Activated naive CD8-positive, alpha-beta T cell treated with anti-CD3 and anti-CD28 coated beads, Interleukin-2, amount 10 ng/mL, durations not matched to agents 7 days and 5 days (primary cell): ENCODE results near the gene TRNT1. TPM values are rescaled to one million over a fixed set of nuclear protein-coding genes. Genes with fewer than 3 reads are reported as not detected.
A peak's percentile ranks its signal among the peaks of the same experiment; 100 is the strongest.

Source experiments
- ATAC-seq: fragments of 150-1000 bp; cut with Tn5 transposase; one replicate; pipeline ENCODE4 v1.10.0; 2021; ENCODE audit warnings: low read depth, moderate library complexity
- POLR2A ChIA-PET: fragments of 350-600 bp; sonication (Branson Sonifier 250); formaldehyde crosslinking; loops from one replicate; lab custom pipeline; 2021; ENCODE audit warnings: antibody characterized with exemption; lab: Charles Lee
- DNase-seq: peaks from one replicate; pipeline ENCODE4 v3.0.0; 2021
- H3K27ac Mint-ChIP-seq: one replicate; pipeline ENCODE4 v1.8.0; 2022; ENCODE audit warnings: mild to moderate bottlenecking, mixed read lengths
- H3K27me3 Mint-ChIP-seq: one replicate; pipeline ENCODE4 v1.8.0; 2022; ENCODE audit warnings: mild to moderate bottlenecking, moderate library complexity, mixed read lengths
- H3K36me3 Mint-ChIP-seq: one replicate; pipeline ENCODE4 v1.8.0; 2021; ENCODE audit warnings: mild to moderate bottlenecking, mixed read lengths
- H3K4me1 Mint-ChIP-seq: one replicate; pipeline ENCODE4 v1.8.0; 2021; ENCODE audit warnings: mixed read lengths
- H3K4me3 Mint-ChIP-seq: one replicate; pipeline ENCODE4 v1.8.0; 2022; ENCODE audit warnings: mild to moderate bottlenecking, moderate library complexity, mixed read lengths
- H3K9me3 Mint-ChIP-seq: one replicate; pipeline ENCODE4 v1.8.0; 2021; ENCODE audit warnings: mixed read lengths
- total RNA-seq, 2 experiments: library from RNA; stranded (reverse); gene quantifications; one replicate each; pipeline ENCODE4 v1.2.3, GENCODE V29; 2021

Gene TRNT1
- total RNA-seq, 2 experiments from 2014 or later, result 33.9 to 35.9 TPM

GRCh38 chr3:3172627-3173026, 45.9 kb downstream of the TRNT1 start:
- POLR2A ChIA-PET, result interaction anchor here (1.2 to 1.6 kb wide), 2 partner anchors 40 to 43 kb away, joined by 3 read pairs; no protein-coding TSS in a partner anchor
- peak overlapping the region; percentile 85 for H3K27ac Mint-ChIP-seq
- peaks cover 35% of the 10 kb centered on the region for H3K4me1 Mint-ChIP-seq
- no peaks in the 10 kb centered on the region for H3K9me3 Mint-ChIP-seq
- peak overlapping the region; percentile 84 for H3K4me3 Mint-ChIP-seq
- DNase-seq (no peak), ATAC-seq (peak; percentile 44)
- H3K36me3 Mint-ChIP-seq, result peaks cover 26% of the 10 kb centered on the region
- no peaks in the 10 kb centered on the region for H3K27me3 Mint-ChIP-seq

- DNase-seq (no peak), ATAC-seq (no peak)
- Mint-ChIP-seq H3K27me3 (peaks cover 3% of the 10 kb centered on the region), H3K4me1 (peaks cover 33% of the 10 kb centered on the region), H3K4me3 (peak overlapping the region; percentile 88), H3K36me3 (peaks cover 14% of the 10 kb centered on the region), H3K27ac (peak overlapping the region; percentile 86), H3K9me3 (no peaks in the 10 kb centered on the region)
- POLR2A ChIA-PET, result interaction anchor here (0.7 kb wide), 1 partner anchor 1266 kb away, joined by 4 read pairs; no protein-coding TSS in a partner anchor
Measured at GRCh38 chr3:3177861-3178497, 51.2 kb downstream of the TRNT1 start.

DNA sequence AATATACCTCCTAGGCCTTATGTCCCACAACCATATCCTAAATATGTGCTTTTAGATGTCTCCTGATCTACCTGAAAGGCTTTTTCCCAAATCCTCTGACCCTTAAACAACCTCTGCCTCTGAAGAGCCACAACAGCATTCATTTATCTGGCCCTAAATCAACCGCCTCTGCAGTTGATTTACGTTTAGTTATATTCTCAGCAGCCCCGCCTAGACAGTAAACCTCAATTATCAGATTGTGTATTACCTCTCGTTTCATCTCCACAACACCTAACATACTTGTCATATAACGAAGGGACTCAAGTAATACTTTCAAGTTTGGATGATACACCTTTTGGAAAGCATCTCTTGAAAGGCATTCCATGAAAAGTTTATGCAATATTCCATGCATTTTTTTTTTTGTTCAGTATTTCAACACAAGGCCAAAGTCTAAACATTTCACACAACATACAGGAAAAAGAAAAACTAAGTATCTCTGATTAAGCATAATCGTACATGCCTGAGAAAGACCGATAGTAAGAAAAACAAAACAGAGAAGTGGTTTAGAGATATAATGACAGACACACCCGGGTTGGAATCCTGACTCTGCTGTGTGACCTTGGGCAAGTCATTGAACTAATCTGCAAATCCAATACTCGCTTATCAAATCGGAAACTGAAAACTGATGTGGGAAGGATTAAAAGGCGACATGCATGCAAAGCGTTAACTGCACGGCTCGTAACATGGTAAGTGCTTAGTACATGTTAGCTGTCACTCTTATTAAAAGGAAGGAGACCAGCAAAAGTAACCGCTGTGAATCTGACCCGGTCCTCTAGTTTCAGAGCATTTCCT, 52.0 kb downstream of the TRNT1 start:
- peak overlapping the region; percentile 88 for H3K4me3 Mint-ChIP-seq

DNA sequence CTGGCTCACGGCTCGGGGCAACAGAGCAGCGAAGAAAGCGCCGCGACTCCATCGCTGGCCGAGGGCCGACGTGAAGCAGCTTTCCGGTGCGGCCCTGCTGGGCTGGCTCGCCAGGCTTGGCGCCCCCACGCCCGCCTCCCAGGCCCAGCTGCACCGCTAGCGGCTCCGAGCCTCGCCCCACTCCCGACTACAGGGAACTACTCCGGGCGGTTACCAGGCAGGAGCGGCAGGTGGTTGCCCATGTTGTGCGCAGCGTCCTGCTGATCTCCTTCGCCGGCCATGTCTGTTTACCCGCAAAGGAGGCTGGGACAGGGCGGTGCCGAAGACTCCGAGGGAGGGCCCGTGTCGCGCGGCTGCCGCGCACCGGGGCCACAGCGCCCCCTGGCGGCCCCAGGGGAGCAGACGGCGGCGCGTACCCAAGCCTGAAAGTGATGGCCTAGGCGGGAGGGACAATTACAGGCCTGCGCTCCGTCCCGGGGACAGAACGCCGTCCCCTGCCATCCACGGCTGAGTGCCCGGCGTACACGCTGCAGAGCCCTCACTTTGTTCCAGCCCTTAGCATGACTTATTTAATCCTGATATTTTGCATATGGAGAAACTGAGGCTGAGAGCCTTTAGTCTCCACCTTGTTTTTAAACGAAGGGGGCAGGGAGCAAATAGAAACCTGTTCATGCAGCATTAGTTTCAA, 52.8 kb downstream of the TRNT1 start, which contains the start of gene CRBN:
Gene CRBN (minus strand): TSS at position 285 of the 688 bp plus-strand sequence. CDS start 4 bp downstream, at position 281.
- peaks cover 5% of the 10 kb centered on the region for H3K36me3 Mint-ChIP-seq
- peak within 1 kb of the TSS; percentile 86 for H3K27ac Mint-ChIP-seq
- POLR2A ChIA-PET, result interaction anchor here (0.6 to 1.0 kb wide), 2 partner anchors 20 to 1796 kb away, joined by 3 to 7 read pairs; no protein-coding TSS in a partner anchor
- peak within 1 kb of the TSS; percentile 88 for H3K4me3 Mint-ChIP-seq
- peak; percentile 98 for ATAC-seq
- peaks cover 21% of the 10 kb centered on the region for H3K4me1 Mint-ChIP-seq
- no peaks in the 10 kb centered on the region for H3K9me3 Mint-ChIP-seq
- H3K27me3 Mint-ChIP-seq, result peaks cover 3% of the 10 kb centered on the region
- DNase-seq, result peak; percentile 94

More for the DNA sequence above, 52.0 kb downstream of the TRNT1 start:
- Mint-ChIP-seq H3K27me3 (peaks cover 3% of the 10 kb centered on the region), H3K27ac (peak overlapping the region; percentile 86), H3K9me3 (no peaks in the 10 kb centered on the region), H3K36me3 (peaks cover 10% of the 10 kb centered on the region), H3K4me1 (peaks cover 27% of the 10 kb centered on the region)
- ATAC-seq (peak; percentile 1), DNase-seq (no peak)
- POLR2A ChIA-PET, result interaction anchor here (1.0 kb wide), 1 partner anchor 19 kb away, joined by 3 read pairs; no protein-coding TSS in a partner anchor

DNA sequence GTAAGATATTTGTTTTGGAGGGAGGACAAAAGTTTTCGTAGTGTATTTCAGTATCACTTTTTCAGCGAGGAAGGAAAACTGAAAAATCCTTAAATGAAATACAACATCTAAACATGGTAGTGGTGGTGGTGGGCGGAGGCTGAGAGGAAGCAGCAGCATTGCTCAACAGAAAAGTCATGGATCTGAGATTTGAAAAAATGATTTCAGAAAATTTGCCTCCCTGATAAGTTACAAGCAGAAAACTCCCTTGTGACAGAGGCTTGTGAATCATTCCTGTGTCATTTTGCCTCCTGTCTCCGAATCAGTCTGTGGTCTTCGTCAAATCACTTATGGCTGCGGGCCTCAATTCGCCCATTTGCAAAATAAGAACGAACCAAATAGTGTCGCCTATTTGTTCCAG, 53.7 kb downstream of the TRNT1 start:
- DNase-seq (no peak), ATAC-seq (no peak)
- peaks cover 16% of the 10 kb centered on the region for H3K4me1 Mint-ChIP-seq
- peaks cover 3% of the 10 kb centered on the region for H3K27me3 Mint-ChIP-seq
- H3K27ac Mint-ChIP-seq, result no peak overlapping the region
- no peaks in the 10 kb centered on the region for H3K36me3 Mint-ChIP-seq
- H3K4me3 Mint-ChIP-seq, result no peak overlapping the region
- POLR2A ChIA-PET, result no interaction called here
- H3K9me3 Mint-ChIP-seq, result no peaks in the 10 kb centered on the region

DNA sequence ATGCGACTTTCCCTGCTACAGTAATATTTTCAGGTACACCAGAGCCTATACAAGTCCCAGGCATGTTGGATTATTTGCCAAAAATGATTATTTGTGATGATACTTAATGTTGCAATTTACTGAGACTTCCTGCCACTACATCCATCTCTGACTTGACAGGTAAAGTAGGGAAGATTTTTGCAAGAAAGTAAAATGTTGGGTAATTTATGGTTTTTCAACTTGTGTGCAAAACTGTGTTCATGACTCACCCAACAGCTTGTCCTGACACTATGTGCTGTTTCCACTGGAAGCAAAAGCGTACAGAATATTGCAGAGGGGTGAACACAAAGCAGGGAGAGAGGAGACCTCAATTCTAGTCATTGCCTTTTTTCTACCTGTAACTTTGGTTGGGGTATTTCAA, 58.1 kb downstream of the TRNT1 start:
- Mint-ChIP-seq H3K27me3 (peaks cover 3% of the 10 kb centered on the region), H3K4me1 (no peaks in the 10 kb centered on the region), H3K27ac (no peak overlapping the region), H3K4me3 (no peak overlapping the region), H3K9me3 (no peaks in the 10 kb centered on the region), H3K36me3 (no peaks in the 10 kb centered on the region)
- POLR2A ChIA-PET, result no interaction called here
- DNase-seq (no peak), ATAC-seq (no peak)

- POLR2A ChIA-PET, result no interaction called here
- H3K4me3 Mint-ChIP-seq, result no peak overlapping the region
- H3K4me1 Mint-ChIP-seq, result peaks cover 13% of the 10 kb centered on the region
- H3K27me3 Mint-ChIP-seq, result peaks cover 3% of the 10 kb centered on the region
- H3K27ac Mint-ChIP-seq, result no peak overlapping the region
- no peaks in the 10 kb centered on the region for H3K9me3 Mint-ChIP-seq
- DNase-seq, result no peak
- H3K36me3 Mint-ChIP-seq, result no peaks in the 10 kb centered on the region
- no peak for ATAC-seq
Measured at GRCh38 chr3:3189102-3189727, 62.5 kb downstream of the TRNT1 start.

DNA sequence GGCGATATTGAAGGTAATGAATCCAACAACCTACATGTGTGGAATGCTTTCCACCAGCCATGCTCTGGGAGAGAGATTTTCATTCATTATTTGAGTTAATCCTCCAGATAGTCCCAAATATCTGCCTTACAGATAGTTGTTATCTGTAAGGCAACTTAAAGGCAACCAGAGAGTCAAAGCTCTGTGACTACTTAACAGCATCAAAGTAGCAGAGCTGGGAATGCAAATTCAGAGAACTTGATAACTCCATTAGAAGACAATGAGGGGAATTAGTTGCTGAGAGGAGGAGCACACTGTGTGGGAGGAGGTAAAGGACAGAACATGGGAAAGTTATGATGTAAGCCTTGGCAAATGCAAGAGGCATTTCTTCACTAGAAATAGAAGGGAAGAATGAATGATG, 63.2 kb downstream of the TRNT1 start:
- no peak for ATAC-seq
- no peaks in the 10 kb centered on the region for H3K36me3 Mint-ChIP-seq
- H3K27me3 Mint-ChIP-seq, result peaks cover 3% of the 10 kb centered on the region
- H3K9me3 Mint-ChIP-seq, result no peaks in the 10 kb centered on the region
- H3K27ac Mint-ChIP-seq, result no peak overlapping the region
- POLR2A ChIA-PET, result no interaction called here
- H3K4me3 Mint-ChIP-seq, result no peak overlapping the region
- DNase-seq, result no peak
- H3K4me1 Mint-ChIP-seq, result peaks cover 13% of the 10 kb centered on the region

- H3K36me3 Mint-ChIP-seq, result no peaks in the 10 kb centered on the region
- H3K4me1 Mint-ChIP-seq, result peaks cover 15% of the 10 kb centered on the region
- peak overlapping the region; percentile 39 for H3K27ac Mint-ChIP-seq
- ATAC-seq (peak; percentile 67), DNase-seq (no peak)
- POLR2A ChIA-PET, result no interaction called here
- peaks cover 3% of the 10 kb centered on the region for H3K27me3 Mint-ChIP-seq
- no peaks in the 10 kb centered on the region for H3K9me3 Mint-ChIP-seq
- H3K4me3 Mint-ChIP-seq, result peak overlapping the region; percentile 42
Measured at GRCh38 chr3:3191675-3192285, 65.0 kb downstream of the TRNT1 start.

DNA sequence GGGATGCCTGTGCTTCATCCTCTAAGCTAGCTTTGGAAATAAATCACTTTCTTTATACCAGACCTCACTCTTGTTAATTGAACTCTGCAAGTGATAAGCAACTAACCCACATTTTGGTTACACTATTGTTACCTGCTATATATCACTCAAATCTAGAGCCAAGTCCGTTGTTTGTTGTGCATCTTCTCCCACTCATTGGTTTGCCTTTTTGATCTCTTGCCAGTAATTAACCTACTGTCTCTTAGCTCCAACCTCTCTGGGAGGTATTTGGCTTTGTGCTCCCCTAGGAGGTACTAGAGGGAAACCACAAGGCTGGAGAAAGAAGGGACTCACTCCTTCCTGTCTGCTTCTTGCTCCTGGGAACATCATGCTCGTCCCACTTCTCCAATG, 65.5 kb downstream of the TRNT1 start:
- peaks cover 3% of the 10 kb centered on the region for H3K27me3 Mint-ChIP-seq
- no peaks in the 10 kb centered on the region for H3K36me3 Mint-ChIP-seq
- POLR2A ChIA-PET, result no interaction called here
- peak overlapping the region; percentile 42 for H3K4me3 Mint-ChIP-seq
- peaks cover 15% of the 10 kb centered on the region for H3K4me1 Mint-ChIP-seq
- DNase-seq, result no peak
- H3K27ac Mint-ChIP-seq, result peak overlapping the region; percentile 17
- peak; percentile 26 for ATAC-seq
- H3K9me3 Mint-ChIP-seq, result no peaks in the 10 kb centered on the region

- Mint-ChIP-seq H3K36me3 (no peaks in the 10 kb centered on the region), H3K9me3 (no peaks in the 10 kb centered on the region), H3K27ac (no peak overlapping the region), H3K27me3 (peaks cover 3% of the 10 kb centered on the region), H3K4me1 (peaks cover 15% of the 10 kb centered on the region), H3K4me3 (no peak overlapping the region)
- ATAC-seq (no peak), DNase-seq (no peak)
- POLR2A ChIA-PET, result no interaction called here
Measured at GRCh38 chr3:3194861-3195260, 68.1 kb downstream of the TRNT1 start.

- Mint-ChIP-seq H3K36me3 (no peaks in the 10 kb centered on the region), H3K4me3 (no peak overlapping the region), H3K27ac (no peak overlapping the region), H3K4me1 (peaks cover 18% of the 10 kb centered on the region), H3K9me3 (no peaks in the 10 kb centered on the region), H3K27me3 (no peaks in the 10 kb centered on the region)
- DNase-seq (no peak), ATAC-seq (no peak)
- POLR2A ChIA-PET, result no interaction called here
Measured at GRCh38 chr3:3196148-3196861, 69.6 kb downstream of the TRNT1 start.
